GM10248 (cell line): Measurements from ENCODE around the gene C1orf210.

ENCODE experiments used
- CTCF ChIA-PET: fragments of 300-600 bp; sonication (Branson Sonifier 250); formaldehyde crosslinking; extraction: SDS; loops from one replicate; lab custom pipeline; 2021; ENCODE audit warnings: antibody characterized with exemption; lab: Yijun Ruan, JAX
- POLR2A ChIA-PET: fragments of 350-650 bp; sonication (Branson Sonifier 250); formaldehyde crosslinking; extraction: SDS; loops from one replicate; lab custom pipeline; 2020; ENCODE audit warnings: antibody characterized with exemption; lab: Yijun Ruan, JAX
- DNase-seq: peaks from one replicate; pipeline ENCODE4 v3.0.0; 2012; ENCODE audit errors: extremely low spot score
- TF ChIP-seq, protein P1 (sequence below): IDR thresholded peaks from 2 replicates; pipeline ENCODE4 v1.5.1; 2012; ENCODE audit warnings: mild to moderate bottlenecking, low read depth; ENCODE audit errors: extremely low read depth, missing control alignments, control extremely low read depth

Gene C1orf210

DNA sequence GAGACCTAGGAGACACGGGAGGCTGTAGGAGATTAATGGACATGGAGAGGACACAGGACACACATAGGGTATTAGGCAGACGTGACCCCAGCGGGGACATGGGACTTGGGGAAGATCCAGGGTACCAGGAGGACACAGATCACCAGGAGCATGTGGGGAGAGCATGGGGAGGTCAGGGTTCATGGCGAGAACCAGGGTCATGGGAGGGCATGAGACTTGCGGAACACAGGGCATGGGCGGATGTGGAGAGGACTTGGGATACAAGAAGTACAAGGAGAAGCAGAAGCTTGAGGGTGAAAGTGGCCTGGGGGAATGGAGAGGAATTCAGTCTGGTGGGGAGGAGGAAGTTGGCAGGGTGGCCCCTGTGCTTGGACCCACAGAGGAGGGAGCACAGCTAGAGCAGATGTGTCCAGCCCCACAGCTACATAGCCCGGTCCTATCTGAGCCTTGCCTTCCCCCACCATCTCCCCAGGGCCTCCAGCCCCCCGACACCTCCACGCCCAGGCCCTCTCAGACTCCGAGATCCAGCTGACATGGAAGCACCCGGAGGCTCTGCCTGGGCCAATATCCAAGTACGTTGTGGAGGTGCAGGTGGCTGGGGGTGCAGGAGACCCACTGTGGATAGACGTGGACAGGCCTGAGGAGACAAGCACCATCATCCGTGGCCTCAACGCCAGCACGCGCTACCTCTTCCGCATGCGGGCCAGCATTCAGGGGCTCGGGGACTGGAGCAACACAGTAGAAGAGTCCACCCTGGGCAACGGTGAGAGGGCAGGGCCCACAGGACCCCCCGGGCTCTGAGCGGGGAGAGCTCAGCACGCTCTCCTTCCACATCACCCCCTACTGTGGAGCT is 27.5 kb upstream of the C1orf210 start:
- ChIA-PET POLR2A (no interaction called here), CTCF (no interaction called here)

DNA sequence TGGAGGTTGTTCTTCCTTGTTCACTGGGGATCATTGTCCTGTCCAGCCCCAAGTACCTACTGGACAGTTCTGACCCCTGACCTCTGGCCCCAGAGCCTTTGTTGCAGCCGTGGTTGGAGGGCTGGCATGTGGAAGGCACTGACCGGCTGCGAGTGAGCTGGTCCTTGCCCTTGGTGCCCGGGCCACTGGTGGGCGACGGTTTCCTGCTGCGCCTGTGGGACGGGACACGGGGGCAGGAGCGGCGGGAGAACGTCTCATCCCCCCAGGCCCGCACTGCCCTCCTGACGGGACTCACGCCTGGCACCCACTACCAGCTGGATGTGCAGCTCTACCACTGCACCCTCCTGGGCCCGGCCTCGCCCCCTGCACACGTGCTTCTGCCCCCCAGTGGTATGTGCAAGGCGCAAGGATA is 26.8 kb upstream of the C1orf210 start:
- POLR2A ChIA-PET = no interaction called here
- DNase-seq = no peak
- CTCF ChIA-PET = no interaction called here
- TF ChIP-seq, protein P1, sequence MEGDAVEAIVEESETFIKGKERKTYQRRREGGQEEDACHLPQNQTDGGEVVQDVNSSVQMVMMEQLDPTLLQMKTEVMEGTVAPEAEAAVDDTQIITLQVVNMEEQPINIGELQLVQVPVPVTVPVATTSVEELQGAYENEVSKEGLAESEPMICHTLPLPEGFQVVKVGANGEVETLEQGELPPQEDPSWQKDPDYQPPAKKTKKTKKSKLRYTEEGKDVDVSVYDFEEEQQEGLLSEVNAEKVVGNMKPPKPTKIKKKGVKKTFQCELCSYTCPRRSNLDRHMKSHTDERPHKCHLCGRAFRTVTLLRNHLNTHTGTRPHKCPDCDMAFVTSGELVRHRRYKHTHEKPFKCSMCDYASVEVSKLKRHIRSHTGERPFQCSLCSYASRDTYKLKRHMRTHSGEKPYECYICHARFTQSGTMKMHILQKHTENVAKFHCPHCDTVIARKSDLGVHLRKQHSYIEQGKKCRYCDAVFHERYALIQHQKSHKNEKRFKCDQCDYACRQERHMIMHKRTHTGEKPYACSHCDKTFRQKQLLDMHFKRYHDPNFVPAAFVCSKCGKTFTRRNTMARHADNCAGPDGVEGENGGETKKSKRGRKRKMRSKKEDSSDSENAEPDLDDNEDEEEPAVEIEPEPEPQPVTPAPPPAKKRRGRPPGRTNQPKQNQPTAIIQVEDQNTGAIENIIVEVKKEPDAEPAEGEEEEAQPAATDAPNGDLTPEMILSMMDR = no peak

More for the DNA sequence above, 27.5 kb upstream of the C1orf210 start:
- TF ChIP-seq, protein P1 = no peak
- no peak for DNase-seq

DNA sequence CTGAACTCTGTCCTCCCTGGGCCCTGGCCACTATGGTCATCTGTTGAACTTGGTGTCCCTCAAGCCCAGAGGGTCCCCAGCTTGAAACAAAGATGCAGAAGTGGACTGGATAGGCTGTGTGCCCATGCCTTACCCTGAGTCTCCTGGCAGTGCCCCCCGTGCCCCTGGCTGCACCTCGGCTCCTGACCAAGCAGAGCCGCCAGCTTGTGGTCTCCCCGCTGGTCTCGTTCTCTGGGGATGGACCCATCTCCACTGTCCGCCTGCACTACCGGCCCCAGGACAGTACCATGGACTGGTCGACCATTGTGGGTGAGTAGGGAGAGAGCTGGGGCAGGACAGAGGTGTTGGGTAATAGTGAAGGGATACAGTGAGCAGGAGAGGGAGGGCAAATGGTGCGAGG is 26.1 kb upstream of the C1orf210 start:
- CTCF ChIA-PET = no interaction called here
- TF ChIP-seq, protein P1 = no peak
- POLR2A ChIA-PET = no interaction called here
- DNase-seq = no peak

DNA sequence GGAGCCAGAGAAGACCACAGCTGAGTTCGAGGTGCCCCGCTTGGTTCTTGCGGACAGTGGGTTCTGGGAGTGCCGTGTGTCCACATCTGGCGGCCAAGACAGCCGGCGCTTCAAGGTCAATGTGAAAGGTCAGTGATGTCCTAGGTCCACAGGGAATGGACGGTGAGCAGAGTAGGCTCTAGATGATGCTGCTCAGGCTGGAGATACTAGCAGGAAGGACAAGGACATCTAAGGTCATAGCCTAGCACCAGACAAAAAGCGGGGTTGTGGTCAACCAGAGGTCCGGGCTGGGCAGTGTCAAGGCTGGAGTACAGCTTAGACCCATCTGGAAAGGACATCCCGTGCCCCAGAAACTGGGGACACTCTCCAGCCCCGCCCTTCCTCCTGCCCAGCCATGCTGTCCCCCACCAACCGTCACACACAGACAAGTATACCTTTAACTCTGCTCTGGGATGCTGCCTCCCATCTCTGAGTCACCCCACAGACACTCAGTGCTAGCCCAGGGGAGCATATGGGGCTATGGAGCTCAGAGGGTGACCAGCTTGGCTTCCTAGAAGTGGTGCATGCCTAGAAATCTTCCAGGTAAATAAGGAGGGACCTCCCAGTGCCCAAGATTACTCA is 24.1 kb upstream of the C1orf210 start:
- CTCF ChIA-PET = interaction anchor here (1.3 to 1.7 kb wide), 2 partner anchors 11 to 82 kb away, joined by 3 to 5 read pairs; no protein-coding TSS in a partner anchor
- TF ChIP-seq, protein P1 = no peak
- POLR2A ChIA-PET = no interaction called here
- no peak for DNase-seq

DNA sequence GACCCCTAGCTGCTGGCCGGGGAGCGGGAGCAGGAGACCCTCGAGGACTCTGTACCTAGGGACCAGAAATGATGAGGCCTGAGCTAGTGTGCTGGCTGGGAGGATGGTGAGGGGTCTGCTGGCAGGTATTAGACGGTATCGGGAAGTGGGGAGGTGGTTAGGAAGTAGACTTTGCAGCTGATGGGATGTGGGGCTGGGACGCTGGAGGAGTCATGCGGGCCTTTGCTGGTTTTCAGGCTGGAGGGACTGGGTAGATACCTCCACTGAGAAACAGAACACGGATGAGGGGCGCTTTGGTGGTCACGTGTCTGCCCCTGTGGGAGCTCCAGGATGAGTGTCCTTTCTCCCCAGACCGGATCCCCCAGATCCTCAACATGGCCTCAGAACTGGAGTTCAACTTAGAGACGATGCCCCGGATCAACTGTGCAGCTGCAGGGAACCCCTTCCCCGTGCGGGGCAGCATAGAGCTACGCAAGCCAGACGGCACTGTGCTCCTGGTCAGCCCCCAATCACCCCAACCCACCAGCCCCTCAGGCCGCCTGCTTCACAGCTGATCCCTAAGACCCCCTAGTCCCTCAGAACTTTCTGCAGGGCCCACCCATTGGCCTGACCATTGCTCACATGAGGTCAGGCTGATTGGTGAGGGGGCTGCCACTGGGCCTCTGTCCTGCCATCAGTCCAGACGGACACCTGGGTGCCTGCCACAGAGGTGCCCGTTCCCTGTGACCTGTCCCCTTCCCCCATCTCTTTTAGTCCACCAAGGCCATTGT is 23.4 kb upstream of the C1orf210 start:
- POLR2A ChIA-PET = no interaction called here
- no peak for DNase-seq
- CTCF ChIA-PET = interaction anchor here (1.3 to 1.7 kb wide), 2 partner anchors 12 to 82 kb away, joined by 3 to 5 read pairs; no protein-coding TSS in a partner anchor
- TF ChIP-seq, protein P1 = no peak
